GM19023 (cell line): Measurements from ENCODE around the gene NUP214.
"Not testable (repeated sequence)": the region's sequence is repeated elsewhere in the genome, so short reads cannot be mapped to it uniquely, and the experiment has no call there.

ENCODE experiments used
- ATAC-seq: cut with Tn5 transposase; IDR thresholded peaks from one replicate; pipeline ENCODE4 v1.9.1; 2021; ENCODE audit warnings: mild to moderate bottlenecking, moderate library complexity; ENCODE audit not compliant: unreplicated experiment

Gene NUP214

GRCh38 chr9:131096269-131097125 lies 28.9 kb upstream of the NUP214 start, which contains the start of gene AIF1L:
Gene AIF1L, plus strand, starts transcription at chr9:131096531. Its CDS starts 99 bp downstream, at chr9:131096630.
- ATAC-seq: no peak

GRCh38 chr9:131097126-131097947 lies 28.0 kb upstream of the NUP214 start:
- no peak for ATAC-seq

GRCh38 chr9:131097948-131098278 lies 27.5 kb upstream of the NUP214 start:
- ATAC-seq: no peak

GRCh38 chr9:131098391-131099101 lies 26.8 kb upstream of the NUP214 start:
- ATAC-seq: no peak

- no peak for ATAC-seq
Observed at GRCh38 chr9:131099102-131099606, 26.2 kb upstream of the NUP214 start.

GRCh38 chr9:131099845-131100244 lies 25.5 kb upstream of the NUP214 start:
- ATAC-seq: not testable (repeated sequence)

GRCh38 chr9:131100445-131100844 lies 24.9 kb upstream of the NUP214 start:
- ATAC-seq: no peak

- ATAC-seq: no peak
Observed at GRCh38 chr9:131101207-131101964, 24.0 kb upstream of the NUP214 start.

- ATAC-seq: no peak
Observed at GRCh38 chr9:131103024-131103423, 22.4 kb upstream of the NUP214 start.

- ATAC-seq: no peak
Observed at GRCh38 chr9:131103535-131103934, 21.9 kb upstream of the NUP214 start.

- ATAC-seq: no peak
Observed at GRCh38 chr9:131104016-131104740, 21.2 kb upstream of the NUP214 start.

- no peak for ATAC-seq
Observed at GRCh38 chr9:131105952-131106351, 19.4 kb upstream of the NUP214 start.

GRCh38 chr9:131107760-131108159 lies 17.6 kb upstream of the NUP214 start:
- no peak for ATAC-seq

GRCh38 chr9:131111186-131111853 lies 14.1 kb upstream of the NUP214 start:
- no peak for ATAC-seq

- ATAC-seq: no peak
Observed at GRCh38 chr9:131111854-131112311, 13.5 kb upstream of the NUP214 start.

GRCh38 chr9:131112374-131113154 lies 12.8 kb upstream of the NUP214 start:
- ATAC-seq: no peak

GRCh38 chr9:131113655-131114054 lies 11.7 kb upstream of the NUP214 start:
- no peak for ATAC-seq

GRCh38 chr9:131114084-131114535 lies 11.3 kb upstream of the NUP214 start:
- ATAC-seq: no peak
